Measurements from ENCODE around the gene TMEM163. TPM values are rescaled to one million over a fixed set of nuclear protein-coding genes. Genes with fewer than 3 reads are reported as not detected.

TMEM163 gene
- 0.64 TPM for total RNA-seq

GRCh38 chr2:134718817-134719814 is at the start of gene TMEM163:
TSS of gene TMEM163 (minus strand) at chr2:134719000.

Other genes starting within 250 kb of the TMEM163 start
- gene ACMSD, start 119.6 kb upstream of the TMEM163 start, total RNA-seq: 18.2 TPM
- gene CCNT2, start 199.8 kb upstream of the TMEM163 start, total RNA-seq: 73.2 TPM

All from metanephros (tissue), 1 donor.